ENCODE data around the gene TMEM178B. TPM values are rescaled to one million over a fixed set of nuclear protein-coding genes. Genes with fewer than 3 reads are reported as not detected.

Gene TMEM178B
- total and polyA plus RNA-seq, 7 donors: 0.16 to 4.7 (median 1.4) TPM; not detected in 2

DNA sequence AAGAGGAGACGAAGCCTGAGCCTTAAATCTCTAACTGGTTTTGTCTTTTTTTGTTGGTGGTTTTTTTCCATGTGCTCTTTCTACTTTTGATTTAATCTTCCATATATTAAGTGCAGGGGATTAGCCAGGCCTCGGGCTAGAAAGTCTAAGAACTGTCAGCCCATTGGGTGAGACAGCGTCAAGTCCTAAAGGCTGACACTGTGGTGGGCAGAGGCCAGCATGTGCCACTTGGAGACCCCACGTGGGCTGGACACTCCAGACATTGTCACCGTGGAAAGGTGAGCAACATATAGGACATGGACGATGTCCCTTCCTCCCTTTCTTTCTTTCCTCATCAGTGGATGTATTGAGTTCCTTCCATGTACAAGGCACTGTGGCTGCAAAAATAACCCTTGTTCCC is 129.3 kb downstream of the TMEM178B start:
- intact Hi-C loops (cut with DNase I): no loop called here
- TF ChIP-seq EP300 (IDR thresholded peaks at IDR 0.05) (no peak), POLR2AphosphoS5 (IDR thresholded peaks at IDR 0.05) (no peak), POLR2A (IDR thresholded peaks at IDR 0.05) (no peak)
- TF ChIP-seq, protein P1, sequence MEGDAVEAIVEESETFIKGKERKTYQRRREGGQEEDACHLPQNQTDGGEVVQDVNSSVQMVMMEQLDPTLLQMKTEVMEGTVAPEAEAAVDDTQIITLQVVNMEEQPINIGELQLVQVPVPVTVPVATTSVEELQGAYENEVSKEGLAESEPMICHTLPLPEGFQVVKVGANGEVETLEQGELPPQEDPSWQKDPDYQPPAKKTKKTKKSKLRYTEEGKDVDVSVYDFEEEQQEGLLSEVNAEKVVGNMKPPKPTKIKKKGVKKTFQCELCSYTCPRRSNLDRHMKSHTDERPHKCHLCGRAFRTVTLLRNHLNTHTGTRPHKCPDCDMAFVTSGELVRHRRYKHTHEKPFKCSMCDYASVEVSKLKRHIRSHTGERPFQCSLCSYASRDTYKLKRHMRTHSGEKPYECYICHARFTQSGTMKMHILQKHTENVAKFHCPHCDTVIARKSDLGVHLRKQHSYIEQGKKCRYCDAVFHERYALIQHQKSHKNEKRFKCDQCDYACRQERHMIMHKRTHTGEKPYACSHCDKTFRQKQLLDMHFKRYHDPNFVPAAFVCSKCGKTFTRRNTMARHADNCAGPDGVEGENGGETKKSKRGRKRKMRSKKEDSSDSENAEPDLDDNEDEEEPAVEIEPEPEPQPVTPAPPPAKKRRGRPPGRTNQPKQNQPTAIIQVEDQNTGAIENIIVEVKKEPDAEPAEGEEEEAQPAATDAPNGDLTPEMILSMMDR (IDR thresholded peaks at IDR 0.05): no peak
- Histone ChIP-seq H3K36me3 (no peaks in the 10 kb centered on the region), H3K9me3 (no peaks in the 10 kb centered on the region), H3K4me3 (no peak overlapping the region), H3K4me1 (no peaks in the 10 kb centered on the region), H3K27ac (no peak overlapping the region), H3K27me3 (no peaks in the 10 kb centered on the region)
- WGBS, 2 donors: 86 to 90% methylated on average over 6 of the region's 6 CpGs
- DNase-seq: no peak

DNA sequence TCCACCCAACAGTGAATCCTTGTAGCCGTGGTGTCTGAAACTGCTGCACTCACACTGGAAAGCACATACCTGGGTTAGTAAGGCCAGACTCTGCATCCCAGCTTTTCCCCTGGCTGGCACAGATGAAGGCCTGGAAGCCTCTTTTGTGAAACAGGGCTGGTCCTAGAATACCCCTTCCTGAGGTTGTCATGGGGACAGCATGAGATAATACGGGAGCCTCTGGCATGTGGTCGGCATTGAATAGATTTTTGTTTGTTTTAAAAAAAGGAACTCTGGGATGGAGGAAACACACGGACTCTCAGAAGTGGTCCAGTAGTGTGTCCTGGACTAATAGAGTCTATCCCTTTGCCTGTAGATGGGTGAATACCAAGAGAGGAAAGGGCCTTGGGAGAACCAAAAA is 129.7 kb downstream of the TMEM178B start:
- 51% methylated on average over 4 of the region's 4 CpGs for WGBS, 2 donors
- no peak overlapping the region for H3K4me3 ChIP-seq
- DNase-seq: no peak
- H3K9me3 ChIP-seq: no peaks in the 10 kb centered on the region
- no peaks in the 10 kb centered on the region for H3K36me3 ChIP-seq
- no peaks in the 10 kb centered on the region for H3K4me1 ChIP-seq
- TF ChIP-seq, protein P1 (IDR thresholded peaks at IDR 0.05): no peak
- TF ChIP-seq EP300 (IDR thresholded peaks at IDR 0.05): no peak
- TF ChIP-seq POLR2AphosphoS5 (IDR thresholded peaks at IDR 0.05): no peak
- no peak for TF ChIP-seq POLR2A (IDR thresholded peaks at IDR 0.05)
- no peak overlapping the region for H3K27ac ChIP-seq
- intact Hi-C loops (cut with DNase I): no loop called here
- H3K27me3 ChIP-seq: no peaks in the 10 kb centered on the region

- Histone ChIP-seq H3K27me3 (no peaks in the 10 kb centered on the region), H3K4me1 (no peaks in the 10 kb centered on the region), H3K4me3 (no peak overlapping the region), H3K36me3 (no peaks in the 10 kb centered on the region), H3K9me3 (no peaks in the 10 kb centered on the region), H3K27ac (no peak overlapping the region)
- TF ChIP-seq, protein P1 (IDR thresholded peaks at IDR 0.05): no peak
- TF ChIP-seq POLR2AphosphoS5 (IDR thresholded peaks at IDR 0.05) (no peak), EP300 (IDR thresholded peaks at IDR 0.05) (no peak), POLR2A (IDR thresholded peaks at IDR 0.05) (no peak)
- DNase-seq: no peak
- 87 to 90% methylated on average over 3 of the region's 3 CpGs for WGBS, 2 donors
- intact Hi-C loops (cut with DNase I): no loop called here
Measured at GRCh38 chr7:141207661-141208060, 133.8 kb downstream of the TMEM178B start.

DNA sequence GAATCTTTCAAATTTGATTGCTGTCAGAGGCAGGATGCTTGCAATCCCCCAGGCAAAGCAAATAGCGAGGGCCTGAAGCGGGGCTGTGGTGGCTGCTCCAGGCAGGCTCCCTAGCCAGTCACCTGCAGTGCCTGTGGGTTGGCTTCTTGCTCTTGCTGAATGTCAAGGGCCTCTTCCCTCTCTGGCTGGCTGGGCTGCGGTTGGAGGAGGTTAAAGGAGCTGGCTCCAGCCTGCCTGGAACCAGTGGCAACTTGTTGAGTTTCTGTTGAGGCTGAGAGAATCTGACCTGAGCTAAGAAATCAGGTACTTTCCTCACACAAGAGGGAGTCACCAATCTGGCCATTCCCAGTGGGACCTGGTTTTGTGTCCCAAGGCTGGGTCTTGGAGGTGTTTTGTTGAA is 134.7 kb downstream of the TMEM178B start:
- H3K27ac ChIP-seq: no peak overlapping the region
- H3K27me3 ChIP-seq: no peaks in the 10 kb centered on the region
- no peaks in the 10 kb centered on the region for H3K9me3 ChIP-seq
- no peaks in the 10 kb centered on the region for H3K4me1 ChIP-seq
- DNase-seq: no peak
- no peak overlapping the region for H3K4me3 ChIP-seq
- intact Hi-C loops (cut with DNase I): no loop called here
- H3K36me3 ChIP-seq: no peaks in the 10 kb centered on the region
- TF ChIP-seq EP300 (IDR thresholded peaks at IDR 0.05) (no peak), POLR2AphosphoS5 (IDR thresholded peaks at IDR 0.05) (no peak), POLR2A (IDR thresholded peaks at IDR 0.05) (no peak)
- TF ChIP-seq, protein P1 (IDR thresholded peaks at IDR 0.05): no peak
- WGBS, 2 donors: 61 to 76% methylated on average over 3 of the region's 3 CpGs

- no peak for DNase-seq
- Histone ChIP-seq H3K4me1 (no peaks in the 10 kb centered on the region), H3K27me3 (no peaks in the 10 kb centered on the region), H3K36me3 (no peaks in the 10 kb centered on the region), H3K9me3 (no peaks in the 10 kb centered on the region), H3K27ac (no peak overlapping the region), H3K4me3 (no peak overlapping the region)
- 34 to 62% methylated on average over 3 of the region's 3 CpGs for WGBS, 2 donors
- intact Hi-C loops (cut with DNase I): no loop called here
- no peak for TF ChIP-seq POLR2AphosphoS5 (IDR thresholded peaks at IDR 0.05)
- TF ChIP-seq EP300 (IDR thresholded peaks at IDR 0.05): no peak
- TF ChIP-seq, protein P1 (IDR thresholded peaks at IDR 0.05): no peak
- no peak for TF ChIP-seq POLR2A (IDR thresholded peaks at IDR 0.05)
Measured at GRCh38 chr7:141209454-141209853, 135.6 kb downstream of the TMEM178B start.

All from sigmoid colon (tissue), 7 donors.